H1 (cell line): ENCODE measurements around the gene ZNF358.

Source experiments
- ATF2 ChIP-seq: IDR thresholded peaks from 2 replicates; pipeline ENCODE4 v1.6.1; 2012; ENCODE audit warnings: low read length, inconsistent platforms
- CEBPB ChIP-seq: IDR thresholded peaks from 2 replicates; pipeline ENCODE4 v1.6.1; 2012; ENCODE audit warnings: low read depth, low read length
- CHD2 ChIP-seq: IDR thresholded peaks from 2 replicates; pipeline ENCODE4 v1.6.1; 2012; ENCODE audit warnings: low read length, improper control_type of control experiment
- CTCF ChIP-seq, 3 experiments: IDR thresholded peaks; 1 replicate in 2 of 3; 2 replicates in 1 of 3; pipeline versions ENCODE4 v1.5.1 to v1.6.1; 2011; ENCODE audit warnings: low read length in 3 of 3, mild to moderate bottlenecking in 3 of 3, inconsistent platforms in 2 of 3, low read depth in 1 of 3, moderate library complexity in 1 of 3; ENCODE audit not compliant: insufficient read depth in 1 of 3; ENCODE audit errors: control extremely low read depth in 1 of 3
- POLR2A ChIP-seq, 2 experiments: IDR thresholded peaks; 1 replicate in 1 of 2; 2 replicates in 1 of 2; pipeline ENCODE4 v1.6.1; 2011; ENCODE audit warnings: low read depth in 2 of 2, low read length in 2 of 2, mild to moderate bottlenecking in 2 of 2; ENCODE audit errors: control extremely low read depth in 1 of 2
- RAD21 ChIP-seq, 2 experiments: IDR thresholded peaks in 1 of 2; conservative IDR thresholded peaks in 1 of 2; 2 replicates each; pipeline ENCODE4 v1.6.1; 2011; ENCODE audit warnings: low read depth in 2 of 2, low read length in 2 of 2, improper control_type of control experiment in 1 of 2, inconsistent platforms in 1 of 2, mild to moderate bottlenecking in 1 of 2, moderate library complexity in 1 of 2
- RXRA ChIP-seq: IDR thresholded peaks from 2 replicates; pipeline ENCODE4 v1.6.1; 2011; ENCODE audit warnings: low read depth, mild to moderate bottlenecking, low read length, moderate library complexity; ENCODE audit not compliant: insufficient read depth
- SIN3A ChIP-seq, 2 experiments: IDR thresholded peaks in 1 of 2; conservative IDR thresholded peaks in 1 of 2; 2 replicates each; pipeline ENCODE4 v1.6.1; 2011 to 2012; ENCODE audit warnings: low read length in 2 of 2, improper control_type of control experiment in 1 of 2, low read depth in 1 of 2, mild to moderate bottlenecking in 1 of 2
- SP1 ChIP-seq: IDR thresholded peaks from 2 replicates; pipeline ENCODE4 v1.6.1; 2011; ENCODE audit warnings: low read depth, low read length
- SUZ12 ChIP-seq: fragments of 200-600 bp; sonication (generic); IDR thresholded peaks from 2 replicates; pipeline ENCODE4 v1.6.1; 2012; ENCODE audit warnings: mild to moderate bottlenecking, inconsistent platforms, low read length, moderate library complexity, mixed read lengths
- USF2 ChIP-seq: IDR thresholded peaks from 2 replicates; pipeline ENCODE4 v1.6.1; 2011; ENCODE audit warnings: low read length, improper control_type of control experiment

- TF ChIP-seq ATF2 (no peak), CTCF (IDR thresholded peaks at IDR 0.05; ENCODE audit: control extremely low read depth in 1 of 3, insufficient read depth in 1 of 3, low read depth in 1 of 3, low read length in 3 of 3) (no peak), CEBPB (no peak), SP1 (peak; percentile 87), RAD21 (IDR thresholded peaks at IDR 0.05 in 1 of 2, conservative IDR thresholded peaks at IDR 0.05 in 1 of 2; ENCODE audit: low read depth in 2 of 2, low read length in 2 of 2) (no peak), USF2 (no peak), CHD2 (peak; percentile 81), SUZ12 (no peak), POLR2A (IDR thresholded peaks at IDR 0.05; ENCODE audit: control extremely low read depth in 1 of 2, low read depth in 2 of 2, low read length in 2 of 2) (no peak), RXRA (no peak), SIN3A (conservative IDR thresholded peaks at IDR 0.05 in 1 of 2, IDR thresholded peaks at IDR 0.05 in 1 of 2; ENCODE audit: low read depth in 1 of 2, low read length in 2 of 2) (peak in 1 of 2 experiments; percentile 97; a peak in 2 of 4 replicates)
Measured at GRCh38 chr19:7550987-7551761, 35.3 kb downstream of the ZNF358 start.
